Colonic mucosa (tissue), 4 donors: ENCODE data around the gene DYNC2LI1. TPM values are rescaled to one million over a fixed set of nuclear protein-coding genes. Genes with fewer than 3 reads are reported as not detected.

Source experiments
- DNase-seq: peaks from one replicate; pipeline ENCODE4 v3.0.0-alpha.2; 2020
- H3K27ac ChIP-seq: fragments of 200-600 bp; one replicate; pipeline ENCODE4 v1.8.0; 2021
- H3K27me3 ChIP-seq: fragments of 200-600 bp; one replicate; pipeline ENCODE4 v1.8.0; 2021
- H3K36me3 ChIP-seq: fragments of 200-600 bp; one replicate; pipeline ENCODE4 v1.8.0; 2021
- H3K4me1 ChIP-seq: fragments of 200-600 bp; one replicate; pipeline ENCODE4 v1.8.0; 2021; ENCODE audit warnings: mild to moderate bottlenecking
- H3K4me3 ChIP-seq: fragments of 200-600 bp; one replicate; pipeline ENCODE4 v1.8.0; 2021
- H3K9ac ChIP-seq, 2 donors: one replicate each; pipeline ENCODE4 v1.7.0; 2013; ENCODE audit warnings: control low read depth in 2 of 2, low read depth in 2 of 2, low read length in 2 of 2
- H3K9me3 ChIP-seq: fragments of 200-600 bp; one replicate; pipeline ENCODE4 v1.8.0; 2021
- CTCF ChIP-seq: fragments of 200-600 bp; IDR thresholded peaks from one replicate; pipeline ENCODE4 v1.8.0; 2022; ENCODE audit warnings: antibody characterized with exemption, mild to moderate bottlenecking
- intact Hi-C: fragments of 100-400 bp; cut with DNase I; formaldehyde crosslinking; loops from one replicate; pipeline ENCODE4 v1.14.1; 2022
- total RNA-seq, 2 donors: library from RNA; stranded (reverse); fragmentation: NEBNext Ultra II Directional in 1 of 2; extraction: Animal tissue kit (Norgen Biotek cat#: 25700) in 1 of 2; gene quantifications; one replicate each; pipeline ENCODE4 v1.2.1, GENCODE V29; 2021
- donor health status: healthy.
- donor health status: DM: no; HTN: no; CAD: no.
- donor health status: DM: no; HTN: no; CAD: no.

The DYNC2LI1 gene
- total RNA-seq, 2 donors from 2014 or later, result 8.1 to 17.2 TPM

- H3K36me3 ChIP-seq, result no peaks in the 10 kb centered on the region
- H3K9me3 ChIP-seq, result no peaks in the 10 kb centered on the region
- H3K27ac ChIP-seq, result no peak overlapping the region
Observed at GRCh38 chr2:43729491-43730174, 44.2 kb upstream of the DYNC2LI1 start.

DNA sequence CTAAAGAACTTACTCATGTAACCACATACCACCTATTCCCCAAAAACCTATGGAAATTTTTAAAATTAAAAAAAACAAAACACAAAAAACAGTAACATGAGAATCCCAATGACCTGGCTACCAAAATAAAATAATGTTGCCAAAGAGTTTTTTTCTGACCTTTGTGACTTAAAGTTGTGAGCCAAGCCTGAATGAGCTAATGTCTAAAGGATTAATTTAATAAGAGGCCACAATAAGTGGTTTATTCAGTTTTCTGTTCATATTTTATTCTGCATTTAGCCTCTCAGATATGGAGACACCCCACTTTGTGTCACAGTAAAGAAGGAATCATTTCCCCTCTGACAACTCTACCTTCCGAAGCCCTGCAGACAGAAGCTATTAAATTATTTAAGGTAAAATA, 42.6 kb upstream of the DYNC2LI1 start:
- no peaks in the 10 kb centered on the region for H3K36me3 ChIP-seq
- H3K4me3 ChIP-seq, result no peak overlapping the region
- H3K9ac ChIP-seq, result no peak overlapping the region
- no peak overlapping the region for H3K27ac ChIP-seq
- H3K27me3 ChIP-seq, result no peaks in the 10 kb centered on the region
- H3K4me1 ChIP-seq, result no peaks in the 10 kb centered on the region
- intact Hi-C loops, result no loop called here
- H3K9me3 ChIP-seq, result no peaks in the 10 kb centered on the region
- DNase-seq, result no peak
- no peak for TF ChIP-seq CTCF

More at GRCh38 chr2:43729491-43730174, 44.2 kb upstream of the DYNC2LI1 start:
- no peak for TF ChIP-seq CTCF
- Histone ChIP-seq H3K27me3 (no peaks in the 10 kb centered on the region), H3K4me1 (no peaks in the 10 kb centered on the region), H3K4me3 (no peak overlapping the region), H3K9ac (no peak overlapping the region)
- intact Hi-C loops, result no loop called here
- DNase-seq, result no peak

DNA sequence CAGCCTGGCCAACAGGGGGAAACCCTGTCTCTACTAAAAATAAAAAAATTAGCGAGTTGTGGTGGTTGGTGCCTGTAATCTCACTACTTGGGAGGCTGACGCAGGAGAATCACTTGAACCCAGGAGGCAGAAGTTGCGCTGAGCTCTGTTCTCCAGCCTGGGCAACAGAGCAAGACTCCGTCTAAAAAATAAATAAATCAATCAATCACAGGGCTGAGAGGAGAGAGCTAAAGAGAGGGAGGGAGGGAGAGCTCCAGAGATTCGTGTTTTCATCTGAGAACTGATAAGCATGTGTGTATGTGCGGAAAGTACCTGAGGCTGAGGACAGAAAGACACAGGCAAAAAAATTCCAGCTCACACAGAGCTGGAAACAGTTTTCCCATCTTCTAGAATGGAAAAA, 37.2 kb upstream of the DYNC2LI1 start:
- Histone ChIP-seq H3K27ac (no peak overlapping the region), H3K9ac (no peak overlapping the region), H3K9me3 (no peaks in the 10 kb centered on the region), H3K4me1 (no peaks in the 10 kb centered on the region), H3K36me3 (no peaks in the 10 kb centered on the region), H3K4me3 (no peak overlapping the region), H3K27me3 (no peaks in the 10 kb centered on the region)
- no peak for TF ChIP-seq CTCF
- no peak for DNase-seq
- intact Hi-C loops, result no loop called here

GRCh38 chr2:43737097-43737854, 36.6 kb upstream of the DYNC2LI1 start:
- Histone ChIP-seq H3K9me3 (no peaks in the 10 kb centered on the region), H3K36me3 (no peaks in the 10 kb centered on the region), H3K4me3 (no peak overlapping the region), H3K27ac (no peak overlapping the region), H3K27me3 (no peaks in the 10 kb centered on the region), H3K9ac (no peak overlapping the region), H3K4me1 (no peaks in the 10 kb centered on the region)
- intact Hi-C loops, result no loop called here
- TF ChIP-seq CTCF, result no peak
- DNase-seq, result no peak

- Histone ChIP-seq H3K9me3 (no peaks in the 10 kb centered on the region), H3K36me3 (no peaks in the 10 kb centered on the region), H3K27ac (no peak overlapping the region), H3K9ac (no peak overlapping the region), H3K4me3 (no peak overlapping the region), H3K27me3 (no peaks in the 10 kb centered on the region), H3K4me1 (no peaks in the 10 kb centered on the region)
- intact Hi-C loops, result no loop called here
- no peak for DNase-seq
- TF ChIP-seq CTCF, result no peak
Observed at GRCh38 chr2:43737855-43738254, 36.0 kb upstream of the DYNC2LI1 start.
